Adrenal gland (tissue), 12 donors: ENCODE data around the gene RWDD2A. TPM values are rescaled to one million over a fixed set of nuclear protein-coding genes. Genes with fewer than 3 reads are reported as not detected.

Source experiments
- DNase-seq, 7 donors: peaks; one replicate each; pipeline ENCODE4 v3.0.0-alpha.2; 2019 to 2020
- H3K27ac ChIP-seq, 5 donors: fragments of 200-600 bp; sonication (generic) in 4 of 5; 1 replicate in 3 of 5; 2 replicates in 2 of 5; pipeline versions ENCODE4 v1.5.1 to v1.8.0; 2016 to 2020; ENCODE audit warnings: mild to moderate bottlenecking in 1 of 5
- H3K27me3 ChIP-seq: fragments of 200-600 bp; 2 replicates; pipeline ENCODE4 v1.8.0; 2021
- H3K36me3 ChIP-seq, 2 donors: fragments of 200-600 bp; replicated peaks in 1 of 2; 1 replicate in 1 of 2; 2 replicates in 1 of 2; pipeline versions ENCODE4 v1.5.1 to v1.8.0; 2018 to 2022
- H3K4me1 ChIP-seq, 2 donors: fragments of 200-600 bp; replicated peaks in 1 of 2; 1 replicate in 1 of 2; 2 replicates in 1 of 2; pipeline versions ENCODE4 v1.5.1 to v1.8.0; 2018 to 2021
- H3K4me3 ChIP-seq, 4 donors: fragments of 200-600 bp; sonication (generic) in 3 of 4; one replicate each; pipeline ENCODE4 v1.5.1; 2016 to 2018
- H3K9me3 ChIP-seq, 3 donors: fragments of 200-600 bp; sonication (generic) in 1 of 3; replicated peaks in 1 of 3; 1 replicate in 2 of 3; 2 replicates in 1 of 3; pipeline versions ENCODE4 v1.5.1 to v1.8.0; 2016 to 2021
- POLR2A ChIP-seq, 2 donors: fragments of 450-650 bp; IDR thresholded peaks; one replicate each; pipeline ENCODE4 v1.6.1; 2017; ENCODE audit warnings: antibody characterized with exemption in 2 of 2, mild to moderate bottlenecking in 2 of 2, moderate library complexity in 1 of 2
- WGBS, 4 donors: extraction: QIAGEN DNeasy Blood & Tissue Kit in 2 of 4; methylation state at CpG; one replicate each; pipeline versions ENCODE4 v1.1.5 to v1.1.7; 2013 to 2017; 5-methylcytosine and 5-hydroxymethylcytosine counted together
- intact Hi-C, 2 donors: fragments of 100-400 bp; cut with DNase I; formaldehyde crosslinking; loops; one replicate each; pipeline versions ENCODE4 v1.14.1 to v1.15.0; 2022 to 2023
- polyA plus RNA-seq, 3 donors: library from polyadenylated mRNA; stranded (reverse); fragments of 200-250 nt in 2 of 3; fragments of 350-450 nt in 1 of 3; fragmentation: Illumina TruSeq in 1 of 3; extraction: RNeasy Lipid Tissue Mini Kit (QIAGEN cat#74804) in 1 of 3; gene quantifications; one replicate each; pipeline ENCODE4 v1.2.3, GENCODE V29; 2013 to 2014
- total RNA-seq, 9 donors: library from RNA; depleted of rRNA in 4 of 9; stranded (reverse); fragments of >200 nt in 4 of 9; fragments of 120-200 nt in 1 of 9; fragmentation: NEBNext Ultra II Directional in 1 of 9; extraction: Animal tissue kit (Norgen Biotek cat#: 25700) in 1 of 9; gene quantifications; one replicate each; pipeline versions ENCODE4 v1.1.0 to v1.2.4, GENCODE V29; 2013 to 2023
- TF ChIP-seq, protein P1 (sequence below), 6 experiments: fragments of 450-650 bp in 4 of 6; fragments of 200-600 bp in 2 of 6; sonication (generic) in 1 of 6; IDR thresholded peaks; 1 replicate in 5 of 6; 2 replicates in 1 of 6; pipeline versions ENCODE4 v1.5.1 to v1.8.0; 2016 to 2021; ENCODE audit warnings: antibody characterized with exemption in 6 of 6, mild to moderate bottlenecking in 2 of 6, moderate library complexity in 1 of 6
- donor health status: healthy with polysubstance abuse.
- donor health status: Bipolar disorder and iron deficiency.
- donor health status: DM: yes; HTN: yes; CAD: no.
- donor health status: DM: no; HTN: no; CAD: no.
- donor health status: DM: no; HTN: no; CAD: no.
- donor health status: DM: yes; HTN: yes; CAD: no.

Gene RWDD2A
- total and polyA plus RNA-seq, 12 donors: 4.6 to 18.3 (median 7.9) TPM

DNA sequence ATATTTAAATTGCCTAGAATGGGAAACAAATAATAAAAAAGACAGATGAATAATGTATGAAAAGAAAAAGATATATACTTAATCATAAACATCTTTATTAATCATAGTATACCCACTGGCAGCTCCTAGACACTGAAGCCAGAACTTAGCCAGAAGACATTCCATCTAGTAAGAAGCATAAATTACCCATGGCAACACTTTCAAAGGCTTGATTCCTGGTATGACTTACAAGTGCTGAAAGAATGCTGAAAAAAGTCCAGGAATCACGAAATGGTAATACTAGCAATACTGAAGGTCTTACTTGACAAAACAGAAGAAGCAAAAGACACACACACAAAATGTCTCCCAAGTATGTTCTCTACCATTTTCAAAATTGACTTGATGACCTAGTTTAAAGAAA lies 38.0 kb downstream of the RWDD2A start:
- H3K4me1 ChIP-seq: peaks cover 0 to 5% of the 10 kb centered on the region in 2 donors
- H3K4me3 ChIP-seq: no peak overlapping the region
- no peaks in the 10 kb centered on the region for H3K27me3 ChIP-seq
- DNase-seq: no peak
- TF ChIP-seq, protein P1, sequence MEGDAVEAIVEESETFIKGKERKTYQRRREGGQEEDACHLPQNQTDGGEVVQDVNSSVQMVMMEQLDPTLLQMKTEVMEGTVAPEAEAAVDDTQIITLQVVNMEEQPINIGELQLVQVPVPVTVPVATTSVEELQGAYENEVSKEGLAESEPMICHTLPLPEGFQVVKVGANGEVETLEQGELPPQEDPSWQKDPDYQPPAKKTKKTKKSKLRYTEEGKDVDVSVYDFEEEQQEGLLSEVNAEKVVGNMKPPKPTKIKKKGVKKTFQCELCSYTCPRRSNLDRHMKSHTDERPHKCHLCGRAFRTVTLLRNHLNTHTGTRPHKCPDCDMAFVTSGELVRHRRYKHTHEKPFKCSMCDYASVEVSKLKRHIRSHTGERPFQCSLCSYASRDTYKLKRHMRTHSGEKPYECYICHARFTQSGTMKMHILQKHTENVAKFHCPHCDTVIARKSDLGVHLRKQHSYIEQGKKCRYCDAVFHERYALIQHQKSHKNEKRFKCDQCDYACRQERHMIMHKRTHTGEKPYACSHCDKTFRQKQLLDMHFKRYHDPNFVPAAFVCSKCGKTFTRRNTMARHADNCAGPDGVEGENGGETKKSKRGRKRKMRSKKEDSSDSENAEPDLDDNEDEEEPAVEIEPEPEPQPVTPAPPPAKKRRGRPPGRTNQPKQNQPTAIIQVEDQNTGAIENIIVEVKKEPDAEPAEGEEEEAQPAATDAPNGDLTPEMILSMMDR (IDR thresholded peaks at IDR 0.05): no peak
- TF ChIP-seq POLR2A (IDR thresholded peaks at IDR 0.05): no peak
- intact Hi-C loops: no loop called here
- 52 to 84% (median 64%) methylated on average over 1 of the region's 1 CpG for WGBS, 4 donors
- no peak overlapping the region for H3K27ac ChIP-seq
- peaks cover 0 to 7% of the 10 kb centered on the region in 2 donors for H3K36me3 ChIP-seq
- H3K9me3 ChIP-seq: no peaks in the 10 kb centered on the region

DNA sequence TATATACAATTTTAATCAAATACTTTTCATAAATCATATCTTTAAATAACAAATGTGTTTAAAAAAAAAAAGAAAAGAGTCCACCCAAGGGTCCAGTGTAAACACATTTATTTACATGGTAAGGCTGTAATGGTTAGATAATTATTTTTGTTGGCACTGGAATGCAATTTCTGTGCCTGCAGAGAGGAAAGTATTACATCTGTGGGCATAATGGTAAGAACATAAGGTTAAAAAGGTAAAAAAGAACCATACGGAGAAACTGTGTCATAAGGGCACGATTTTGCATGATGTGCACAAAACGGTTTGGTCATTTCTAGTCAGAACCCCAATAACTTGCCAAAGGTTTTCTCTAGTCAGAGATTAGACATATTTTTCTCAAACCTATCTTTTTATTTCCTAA lies 54.3 kb downstream of the RWDD2A start:
- Histone ChIP-seq H3K27me3 (no peaks in the 10 kb centered on the region), H3K4me1 (no peaks in the 10 kb centered on the region), H3K36me3 (no peaks in the 10 kb centered on the region), H3K27ac (no peak overlapping the region), H3K9me3 (no peaks in the 10 kb centered on the region), H3K4me3 (no peak overlapping the region)
- intact Hi-C loops: no loop called here
- DNase-seq: no peak
- 79 to 86% (median 81%) methylated on average over 3 of the region's 3 CpGs for WGBS, 4 donors
- TF ChIP-seq, protein P1 (IDR thresholded peaks at IDR 0.05): no peak
- no peak for TF ChIP-seq POLR2A (IDR thresholded peaks at IDR 0.05)

Other genes starting within 250 kb of the RWDD2A start
- gene UBE3D, start 127.5 kb upstream of the RWDD2A start, total RNA-seq: 10 to 100 TPM in 2 of 9 donors, 1 to 10 TPM in 7; 1.3 to 12.3 (median 7.7) TPM
- 10 to 100 TPM in 1 of 3 donors, 1 to 10 TPM in 2; 3.1 to 15.9 (median 9.5) TPM for gene UBE3D, start 127.5 kb upstream of the RWDD2A start, polyA plus RNA-seq
- 10 to 100 TPM; 12.2 to 33.6 (median 21.2) TPM for gene DOP1A, start 125.7 kb upstream of the RWDD2A start, total RNA-seq
- 10 to 100 TPM; 11.3 to 11.7 (median 11.4) TPM for gene DOP1A, start 125.7 kb upstream of the RWDD2A start, polyA plus RNA-seq
- 100 to 1,000 TPM in 1 of 9 donors, 10 to 100 TPM in 8; 19.7 to 124 (median 43.0) TPM for gene PGM3, start 92 bp upstream of the RWDD2A start, total RNA-seq
- 10 to 100 TPM; 14.7 to 78.5 (median 15.3) TPM for gene PGM3, start 92 bp upstream of the RWDD2A start, polyA plus RNA-seq
- gene ME1, start 237.7 kb downstream of the RWDD2A start, total RNA-seq: 10 to 100 TPM; 54.4 to 86.8 (median 64.7) TPM
- 100 to 1,000 TPM in 1 of 3 donors, 10 to 100 TPM in 2; 19.9 to 145 (median 26.4) TPM for gene ME1, start 237.7 kb downstream of the RWDD2A start, polyA plus RNA-seq